Measurements from ENCODE around the gene STOX2.

GRCh38 chr4:183878251-183878970 is 26.7 kb upstream of the STOX2 start:
- TF ChIP-seq EZH2 (IDR thresholded peaks at IDR 0.05; ENCODE audit: borderline replicate concordance, low read depth, low read length, severe bottlenecking) (no peak), POLR2A (IDR thresholded peaks at IDR 0.05; ENCODE audit: low read depth, low read length) (no peak), POLR2AphosphoS5 (IDR thresholded peaks at IDR 0.05; ENCODE audit: insufficient read depth, low read depth, low read length) (no peak), CTCF (IDR thresholded peaks at IDR 0.05; ENCODE audit: extremely low read depth in 1 of 2, insufficient read depth in 1 of 2, low read depth in 1 of 2, low read length in 2 of 2) (no peak), GATA2 (IDR thresholded peaks at IDR 0.05; ENCODE audit: insufficient read depth, insufficient read length, low read depth, low read length) (no peak), MAX (IDR thresholded peaks at IDR 0.05; ENCODE audit: insufficient read depth, insufficient read length) (no peak)
